B cell (primary cell): Measurements from ENCODE around the gene ZPLD1. TPM values are rescaled to one million over a fixed set of nuclear protein-coding genes. Genes with fewer than 3 reads are reported as not detected.

Experiments
- ATAC-seq: fragments of 200-7000 bp; cut with Tn5 transposase; one replicate; pipeline ENCODE4 v1.10.0; 2021; ENCODE audit warnings: low read depth, mild to moderate bottlenecking, moderate number of reproducible peaks, moderate library complexity
- CTCF ChIA-PET: fragments of 350-600 bp; sonication (Branson Sonifier 250); formaldehyde crosslinking; loops from one replicate; lab custom pipeline; 2021; ENCODE audit warnings: antibody characterized with exemption, inconsistent platforms; lab: Charles Lee
- POLR2A ChIA-PET: fragments of 350-600 bp; sonication (Branson Sonifier 250); formaldehyde crosslinking; loops from one replicate; lab custom pipeline; 2021; ENCODE audit warnings: antibody characterized with exemption; lab: Charles Lee
- DNase-seq: peaks from one replicate; pipeline ENCODE4 v3.0.0; 2013
- H2AFZ ChIP-seq: 2 replicates; pipeline ENCODE4 v1.6.1; 2012; ENCODE audit warnings: mild to moderate bottlenecking, low read depth, low read length; ENCODE audit not compliant: insufficient read depth, poor library complexity, severe bottlenecking
- H3K27ac ChIP-seq, 2 donors: 1 replicate in 1 of 2; 2 replicates in 1 of 2; pipeline ENCODE4 v1.5.1; 2012 to 2013; ENCODE audit warnings: low read length in 2 of 2, mild to moderate bottlenecking in 2 of 2, moderate library complexity in 1 of 2
- H3K27me3 ChIP-seq, 4 experiments: fragments of 200-600 bp in 1 of 4; sonication (generic) in 1 of 4; replicated peaks in 1 of 4; 1 replicate in 2 of 4; 2 replicates in 2 of 4; pipeline versions ENCODE4 v1.6.1 to v1.7.0; 2013 to 2016; ENCODE audit warnings: low read length in 3 of 4, mild to moderate bottlenecking in 2 of 4, mixed read lengths in 1 of 4, moderate library complexity in 1 of 4; ENCODE audit not compliant: insufficient read depth in 4 of 4, control insufficient read depth in 3 of 4; ENCODE audit errors: control extremely low read depth in 1 of 4
- H3K36me3 ChIP-seq, 2 experiments: replicated peaks in 1 of 2; 1 replicate in 1 of 2; 2 replicates in 1 of 2; pipeline versions ENCODE4 v1.6.1 to v1.7.1; 2013; ENCODE audit warnings: low read length in 1 of 2; ENCODE audit not compliant: insufficient read depth in 2 of 2, control insufficient read depth in 1 of 2; ENCODE audit errors: control extremely low read depth in 1 of 2, extremely low read depth in 1 of 2
- H3K4me1 ChIP-seq, 2 donors: fragments of 200-600 bp in 1 of 2; sonication (generic) in 1 of 2; 1 replicate in 1 of 2; 2 replicates in 1 of 2; pipeline versions ENCODE4 v1.5.1 to v1.6.1; 2013 to 2017; ENCODE audit warnings: low read length in 2 of 2; ENCODE audit not compliant: control insufficient read depth in 2 of 2, insufficient read depth in 2 of 2
- H3K4me2 ChIP-seq: replicated peaks from 2 replicates; pipeline ENCODE3; 2012; ENCODE audit warnings: mild to moderate bottlenecking, low read depth, low read length; ENCODE audit not compliant: poor library complexity, severe bottlenecking
- H3K4me3 ChIP-seq, 5 experiments: fragments of 200-600 bp in 1 of 5; sonication (generic) in 1 of 5; 1 replicate in 3 of 5; 2 replicates in 2 of 5; pipeline versions ENCODE4 v1.5.1 to v1.7.0; 2011 to 2016; ENCODE audit warnings: low read length in 4 of 5, mild to moderate bottlenecking in 4 of 5, low read depth in 2 of 5, control low read depth in 1 of 5, moderate library complexity in 1 of 5; ENCODE audit not compliant: insufficient read depth in 1 of 5; ENCODE audit errors: control extremely low read depth in 1 of 5, extremely low read depth in 1 of 5
- H3K79me2 ChIP-seq: fragments of 200-600 bp; sonication (generic); one replicate; pipeline ENCODE4 v1.6.0; 2016; ENCODE audit warnings: low read length; ENCODE audit not compliant: control insufficient read depth, insufficient read depth
- H3K9ac ChIP-seq: fragments of 200-600 bp; sonication (generic); 2 replicates; pipeline ENCODE4 v1.6.1; 2017; ENCODE audit warnings: mild to moderate bottlenecking, low read length, moderate library complexity
- H3K9me3 ChIP-seq, 3 donors: one replicate each; pipeline versions ENCODE4 v1.6.1 to v1.7.1; 2013; ENCODE audit warnings: low read length in 2 of 3; ENCODE audit not compliant: control insufficient read depth in 2 of 3, insufficient read depth in 1 of 3; ENCODE audit errors: control extremely low read depth in 1 of 3
- H4K20me1 ChIP-seq: 2 replicates; pipeline ENCODE4 v1.6.0; 2012; ENCODE audit warnings: mild to moderate bottlenecking, low read length; ENCODE audit not compliant: insufficient read depth, control insufficient read depth, poor library complexity, severe bottlenecking
- H3K27ac Mint-ChIP-seq: one replicate; pipeline ENCODE4 v1.8.0; 2021; ENCODE audit warnings: mixed read lengths
- H3K27me3 Mint-ChIP-seq: one replicate; pipeline ENCODE4 v1.8.0; 2021; ENCODE audit warnings: mixed read lengths
- H3K4me1 Mint-ChIP-seq: one replicate; pipeline ENCODE4 v1.8.0; 2021; ENCODE audit warnings: mixed read lengths
- H3K4me3 Mint-ChIP-seq: one replicate; pipeline ENCODE4 v1.8.0; 2021; ENCODE audit warnings: mixed read lengths
- H3K9me3 Mint-ChIP-seq: one replicate; pipeline ENCODE4 v1.8.0; 2022; ENCODE audit warnings: mixed read lengths; ENCODE audit not compliant: insufficient read depth
- CTCF ChIP-seq: fragments of 200-600 bp; IDR thresholded peaks from one replicate; pipeline ENCODE4 v1.8.0; 2022; ENCODE audit warnings: antibody characterized with exemption, mild to moderate bottlenecking
- EZH2 ChIP-seq: IDR thresholded peaks from 2 replicates; pipeline ENCODE4 v1.6.1; 2012; ENCODE audit warnings: borderline replicate concordance, low read depth, mild to moderate bottlenecking, moderate library complexity, low read length; ENCODE audit not compliant: insufficient read depth, poor library complexity, severe bottlenecking
- WGBS: methylation state at CpG from one replicate; pipeline ENCODE4 v1.1.5; 2013; ENCODE audit warnings: missing lambda C conversion rate; ENCODE audit not compliant: insufficient coverage; 5-methylcytosine and 5-hydroxymethylcytosine counted together
- intact Hi-C: fragments of 100-400 bp; cut with micrococcal nuclease; formaldehyde crosslinking; loops from one replicate; pipeline ENCODE4 v1.10.0; 2022
- polyA plus RNA-seq: library from polyadenylated mRNA; depleted of rRNA; stranded (reverse); fragments of >200 nt; gene quantifications from 2 replicates; pipeline ENCODE4 v1.2.3, GENCODE V29; 2012
- total RNA-seq, 2 donors: library from RNA; stranded (reverse); fragments of 120-200 nt in 1 of 2; gene quantifications; 1 replicate in 1 of 2; 2 replicates in 1 of 2; pipeline versions ENCODE4 v1.2.3 to v1.2.4, GENCODE V29; 2013 to 2022

The ZPLD1 gene
- total and polyA plus RNA-seq, 2 donors (not counting 1 experiment from before 2014, with no cell fraction given) = not detected

- no peaks in the 10 kb centered on the region for H3K4me1 Mint-ChIP-seq
- H3K36me3 ChIP-seq = no peaks in the 10 kb centered on the region
- peaks cover 0 to 6% (median 1%) of the 10 kb centered on the region in 3 donors for H3K9me3 ChIP-seq
- no peak overlapping the region for H2AFZ ChIP-seq
- no peak for DNase-seq
- TF ChIP-seq CTCF (no peak), EZH2 (no peak)
- no peak overlapping the region for H3K4me2 ChIP-seq
- POLR2A ChIA-PET = no interaction called here
- no peaks in the 10 kb centered on the region for H3K27me3 ChIP-seq
- ATAC-seq = no peak
- H3K4me1 ChIP-seq = no peaks in the 10 kb centered on the region
- CTCF ChIA-PET = no interaction called here
- no peaks in the 10 kb centered on the region for H4K20me1 ChIP-seq
- no peak overlapping the region for H3K4me3 Mint-ChIP-seq
- no peak overlapping the region for H3K9ac ChIP-seq
- intact Hi-C loops = no loop called here
- peaks cover 2% of the 10 kb centered on the region for H3K9me3 Mint-ChIP-seq
- no peak overlapping the region for H3K4me3 ChIP-seq
- H3K27ac Mint-ChIP-seq = no peak overlapping the region
- H3K27me3 Mint-ChIP-seq = peaks cover 19% of the 10 kb centered on the region
- H3K27ac ChIP-seq = no peak overlapping the region
- WGBS = 83% methylated on average over 2 of the region's 2 CpGs
- no peaks in the 10 kb centered on the region for H3K79me2 ChIP-seq
Measured at GRCh38 chr3:102505542-102505941, 70.7 kb downstream of the ZPLD1 start.

GRCh38 chr3:102510663-102511062 lies 75.8 kb downstream of the ZPLD1 start:
- ATAC-seq = no peak
- ChIA-PET CTCF (no interaction called here), POLR2A (no interaction called here)
- Histone ChIP-seq H3K4me1 (no peaks in the 10 kb centered on the region), H3K4me2 (no peak overlapping the region), H3K4me3 (no peak overlapping the region), H3K27me3 (no peaks in the 10 kb centered on the region), H3K9ac (no peak overlapping the region), H4K20me1 (no peaks in the 10 kb centered on the region), H2AFZ (no peak overlapping the region), H3K27ac (no peak overlapping the region), H3K36me3 (no peaks in the 10 kb centered on the region), H3K79me2 (no peaks in the 10 kb centered on the region), H3K9me3 (peaks cover 0 to 4% (median 1%) of the 10 kb centered on the region in 3 donors)
- no CpG with 5 or more reads among the region's 3 CpGs for WGBS
- Mint-ChIP-seq H3K9me3 (peaks cover 2% of the 10 kb centered on the region), H3K27ac (no peak overlapping the region), H3K4me3 (no peak overlapping the region), H3K4me1 (no peaks in the 10 kb centered on the region), H3K27me3 (peaks cover 25% of the 10 kb centered on the region)
- no peak for TF ChIP-seq CTCF
- intact Hi-C loops = no loop called here
- DNase-seq = no peak
